ENCODE data around the gene THSD7B.

THSD7B gene

GRCh38 chr2:136809998-136810397 lies 44.7 kb downstream of the THSD7B start:
- DNase-seq: no peak

GRCh38 chr2:136818839-136819238 lies 53.5 kb downstream of the THSD7B start:
- DNase-seq: no peak

GRCh38 chr2:136823291-136823690 lies 57.9 kb downstream of the THSD7B start:
- no peak for DNase-seq

GRCh38 chr2:136828162-136828561 lies 62.8 kb downstream of the THSD7B start:
- DNase-seq: no peak

- DNase-seq: no peak
Measured at GRCh38 chr2:136828774-136829173, 63.4 kb downstream of the THSD7B start.

GRCh38 chr2:136844546-136844945 lies 79.2 kb downstream of the THSD7B start:
- DNase-seq: no peak

- no peak for DNase-seq
Measured at GRCh38 chr2:136858656-136859055, 93.3 kb downstream of the THSD7B start.

GRCh38 chr2:136860443-136860958 lies 95.2 kb downstream of the THSD7B start:
- no peak for DNase-seq

- DNase-seq: no peak
Measured at GRCh38 chr2:136863468-136863867, 98.1 kb downstream of the THSD7B start.

GRCh38 chr2:136863874-136864273 lies 98.5 kb downstream of the THSD7B start:
- no peak for DNase-seq

- DNase-seq: no peak
Measured at GRCh38 chr2:136871424-136871823, 106.1 kb downstream of the THSD7B start.

GRCh38 chr2:136874258-136874657 lies 108.9 kb downstream of the THSD7B start:
- no peak for DNase-seq

- no peak for DNase-seq
Measured at GRCh38 chr2:136891100-136891499, 125.8 kb downstream of the THSD7B start.

- DNase-seq: no peak
Measured at GRCh38 chr2:136894007-136894634, 128.8 kb downstream of the THSD7B start.

- DNase-seq: no peak
Measured at GRCh38 chr2:136901732-136902131, 136.4 kb downstream of the THSD7B start.

- no peak for DNase-seq
Measured at GRCh38 chr2:136905779-136906178, 140.4 kb downstream of the THSD7B start.

GRCh38 chr2:136909777-136910176 lies 144.4 kb downstream of the THSD7B start:
- DNase-seq: no peak

GRCh38 chr2:136916131-136916530 lies 150.8 kb downstream of the THSD7B start:
- no peak for DNase-seq

- no peak for DNase-seq
Measured at GRCh38 chr2:136917411-136917881, 152.1 kb downstream of the THSD7B start.

GRCh38 chr2:136919682-136920081 lies 154.3 kb downstream of the THSD7B start:
- DNase-seq: no peak

- no peak for DNase-seq
Measured at GRCh38 chr2:136920652-136921333, 155.4 kb downstream of the THSD7B start.

GRCh38 chr2:136927156-136927555 lies 161.8 kb downstream of the THSD7B start:
- DNase-seq: no peak

- DNase-seq: no peak
Measured at GRCh38 chr2:136929531-136929930, 164.2 kb downstream of the THSD7B start.

- no peak for DNase-seq
Measured at GRCh38 chr2:136932700-136933099, 167.4 kb downstream of the THSD7B start.
